A549 (cell line): ENCODE results near the gene ATG10.

Experiments
- CTCF ChIP-seq: fragments of >200 bp; sonication (Bioruptor Twin); formaldehyde crosslinking; IDR thresholded peaks from 3 replicates; pipeline ENCODE4 v1.5.1; 2016
- HDAC2 ChIP-seq: fragments of 200-600 bp; sonication (generic); IDR thresholded peaks from 2 replicates; pipeline ENCODE4 v1.6.1; 2016
- HMGXB4 ChIP-seq: fragments of 250-450 bp; sonication (Bioruptor Pico); IDR thresholded peaks from 2 replicates; pipeline ENCODE4 v1.5.0; 2021; ENCODE audit warnings: mild to moderate bottlenecking, moderate library complexity, borderline replicate concordance
- MAFK ChIP-seq: fragments of 450-650 bp; IDR thresholded peaks from 2 replicates; pipeline ENCODE4 v1.6.1; 2014; ENCODE audit not compliant: partially characterized antibody
- MYC ChIP-seq: IDR thresholded peaks from 2 replicates; pipeline ENCODE4 v1.6.1; 2012; ENCODE audit warnings: mild to moderate bottlenecking, inconsistent platforms, low read length, improper control_type of control experiment, borderline replicate concordance
- PBX3 ChIP-seq: IDR thresholded peaks from 2 replicates; pipeline ENCODE4 v1.6.1; 2012
- POLR2A ChIP-seq: IDR thresholded peaks from 2 replicates; pipeline ENCODE4 v1.6.1; 2012; ENCODE audit warnings: mild to moderate bottlenecking, low read length
- RAD21 ChIP-seq, 2 experiments: fragments of >200 bp in 1 of 2; sonication (Bioruptor Twin) in 1 of 2; formaldehyde crosslinking in 1 of 2; IDR thresholded peaks in 1 of 2; conservative IDR thresholded peaks in 1 of 2; 2 replicates in 1 of 2; 3 replicates in 1 of 2; pipeline ENCODE4 v1.6.1; 2012 to 2018; ENCODE audit warnings: inconsistent platforms in 1 of 2
- REST ChIP-seq: fragments of 200-600 bp; sonication (generic); IDR thresholded peaks from 2 replicates; pipeline ENCODE4 v1.6.1; 2016; ENCODE audit warnings: antibody characterized with exemption, mild to moderate bottlenecking, moderate library complexity
- RFX5 ChIP-seq: fragments of 450-650 bp; IDR thresholded peaks from 2 replicates; pipeline ENCODE4 v1.7.1; 2014; ENCODE audit warnings: antibody characterized with exemption, mild to moderate bottlenecking, moderate library complexity
- SMC3 ChIP-seq: fragments of >200 bp; sonication (Bioruptor Twin); formaldehyde crosslinking; IDR thresholded peaks from 3 replicates; pipeline ENCODE4 v1.6.1; 2018; ENCODE audit warnings: inconsistent platforms
- ZFP36 ChIP-seq: fragments of 450-650 bp; IDR thresholded peaks from 2 replicates; pipeline ENCODE4 v1.6.1; 2014; ENCODE audit warnings: borderline replicate concordance; ENCODE audit not compliant: partially characterized antibody
- ZSCAN20 ChIP-seq: fragments of 250-450 bp; sonication (Bioruptor Pico); IDR thresholded peaks from 2 replicates; pipeline ENCODE4 v1.8.0; 2022; ENCODE audit warnings: mild to moderate bottlenecking, moderate library complexity
- TF ChIP-seq, protein P1 (sequence below): fragments of 150-350 bp; IDR thresholded peaks from 2 replicates; pipeline ENCODE4 v1.6.1; 2014; ENCODE audit warnings: low read depth, mild to moderate bottlenecking, low read length

DNA sequence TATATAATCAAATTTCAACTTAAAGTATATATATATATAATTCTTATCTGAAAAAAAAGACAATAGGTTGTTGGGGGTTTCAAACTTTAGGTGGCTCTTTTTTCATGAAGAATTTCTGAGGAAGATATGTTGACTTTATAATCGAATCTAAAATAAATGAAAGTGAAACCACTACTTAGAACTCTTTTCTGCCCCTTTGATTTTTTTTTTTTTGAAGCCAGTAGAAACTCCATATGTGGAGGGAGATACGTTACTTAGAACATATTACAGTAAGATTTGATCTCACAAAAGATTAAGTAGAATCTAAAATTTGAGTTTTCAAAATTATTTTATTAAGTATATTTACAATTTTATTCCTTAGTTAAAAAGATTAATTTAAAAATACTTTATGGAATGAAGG, 96.9 kb downstream of the ATG10 start:
- TF ChIP-seq RAD21 (conservative IDR thresholded peaks at IDR 0.05 in 1 of 2, IDR thresholded peaks at IDR 0.05 in 1 of 2) = no peak
- no peak for TF ChIP-seq CTCF
- no peak for TF ChIP-seq ZSCAN20 (CRISPR knock-in tag)
- TF ChIP-seq POLR2A = no peak
- no peak for TF ChIP-seq REST
- TF ChIP-seq MYC = no peak
- no peak for TF ChIP-seq ZFP36
- no peak for TF ChIP-seq SMC3
- TF ChIP-seq MAFK = no peak
- no peak for TF ChIP-seq HDAC2
- TF ChIP-seq RFX5 = no peak
- TF ChIP-seq, protein P1, sequence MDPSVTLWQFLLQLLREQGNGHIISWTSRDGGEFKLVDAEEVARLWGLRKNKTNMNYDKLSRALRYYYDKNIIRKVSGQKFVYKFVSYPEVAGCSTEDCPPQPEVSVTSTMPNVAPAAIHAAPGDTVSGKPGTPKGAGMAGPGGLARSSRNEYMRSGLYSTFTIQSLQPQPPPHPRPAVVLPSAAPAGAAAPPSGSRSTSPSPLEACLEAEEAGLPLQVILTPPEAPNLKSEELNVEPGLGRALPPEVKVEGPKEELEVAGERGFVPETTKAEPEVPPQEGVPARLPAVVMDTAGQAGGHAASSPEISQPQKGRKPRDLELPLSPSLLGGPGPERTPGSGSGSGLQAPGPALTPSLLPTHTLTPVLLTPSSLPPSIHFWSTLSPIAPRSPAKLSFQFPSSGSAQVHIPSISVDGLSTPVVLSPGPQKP = no peak
- no peak for TF ChIP-seq PBX3
- TF ChIP-seq HMGXB4 (CRISPR knock-in tag) = no peak
